ENCODE measurements around the gene CNGA2.

CNGA2 gene

GRCh38 chrX:151734446-151734845, at the start of gene CNGA2:
Gene CNGA2 (plus strand): TSS chrX:151734746. CDS start chrX:151738484, 3,738 bp downstream.
- DNase-seq (ENCODE audit: low read depth), result no peak
- TF ChIP-seq, protein P1, sequence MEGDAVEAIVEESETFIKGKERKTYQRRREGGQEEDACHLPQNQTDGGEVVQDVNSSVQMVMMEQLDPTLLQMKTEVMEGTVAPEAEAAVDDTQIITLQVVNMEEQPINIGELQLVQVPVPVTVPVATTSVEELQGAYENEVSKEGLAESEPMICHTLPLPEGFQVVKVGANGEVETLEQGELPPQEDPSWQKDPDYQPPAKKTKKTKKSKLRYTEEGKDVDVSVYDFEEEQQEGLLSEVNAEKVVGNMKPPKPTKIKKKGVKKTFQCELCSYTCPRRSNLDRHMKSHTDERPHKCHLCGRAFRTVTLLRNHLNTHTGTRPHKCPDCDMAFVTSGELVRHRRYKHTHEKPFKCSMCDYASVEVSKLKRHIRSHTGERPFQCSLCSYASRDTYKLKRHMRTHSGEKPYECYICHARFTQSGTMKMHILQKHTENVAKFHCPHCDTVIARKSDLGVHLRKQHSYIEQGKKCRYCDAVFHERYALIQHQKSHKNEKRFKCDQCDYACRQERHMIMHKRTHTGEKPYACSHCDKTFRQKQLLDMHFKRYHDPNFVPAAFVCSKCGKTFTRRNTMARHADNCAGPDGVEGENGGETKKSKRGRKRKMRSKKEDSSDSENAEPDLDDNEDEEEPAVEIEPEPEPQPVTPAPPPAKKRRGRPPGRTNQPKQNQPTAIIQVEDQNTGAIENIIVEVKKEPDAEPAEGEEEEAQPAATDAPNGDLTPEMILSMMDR (IDR thresholded peaks at IDR 0.05; ENCODE audit: low read length, missing control alignments), result no peak
- H3K4me3 ChIP-seq (replicated peaks; ENCODE audit: low read depth, low read length), result no peak within 1 kb of the TSS

- no peak overlapping the region for H3K4me3 ChIP-seq (replicated peaks; ENCODE audit: low read depth, low read length)
- DNase-seq (ENCODE audit: low read depth), result no peak
- TF ChIP-seq, protein P1 (IDR thresholded peaks at IDR 0.05; ENCODE audit: low read length, missing control alignments), result no peak
These were observed 46.9 kb upstream of the CNGA2 start for GRCh38 chrX:151687635-151688034.

- TF ChIP-seq, protein P1 (IDR thresholded peaks at IDR 0.05; ENCODE audit: low read length, missing control alignments), result no peak
- DNase-seq (ENCODE audit: low read depth), result no peak
- H3K4me3 ChIP-seq (replicated peaks; ENCODE audit: low read depth, low read length), result no peak overlapping the region
These were observed 45.9 kb upstream of the CNGA2 start for GRCh38 chrX:151688695-151689094.

DNA sequence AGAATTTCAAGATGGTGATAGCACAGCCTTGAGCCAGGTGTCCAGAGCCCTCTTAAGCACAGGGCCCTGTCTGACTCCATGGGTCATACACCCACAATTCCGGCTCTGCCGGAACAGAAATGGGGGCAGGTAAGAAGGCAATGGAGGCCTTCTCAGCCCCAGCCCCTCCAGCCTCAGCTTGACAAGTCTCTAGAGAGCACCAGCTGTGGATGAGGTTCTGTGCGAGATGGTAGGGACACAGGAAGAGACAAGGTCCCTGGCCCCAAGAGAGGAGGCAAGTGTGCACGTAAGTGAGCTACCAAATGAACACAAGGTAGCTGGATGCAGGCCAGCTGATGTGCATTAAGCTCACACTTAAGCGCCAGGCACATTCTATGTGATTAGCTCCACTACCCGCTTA, 41.7 kb upstream of the CNGA2 start:
- no peak for DNase-seq (ENCODE audit: low read depth)
- TF ChIP-seq, protein P1 (IDR thresholded peaks at IDR 0.05; ENCODE audit: low read length, missing control alignments), result no peak
- H3K4me3 ChIP-seq (replicated peaks; ENCODE audit: low read depth, low read length), result no peak overlapping the region

- TF ChIP-seq, protein P1 (IDR thresholded peaks at IDR 0.05; ENCODE audit: low read length, missing control alignments), result no peak
- H3K4me3 ChIP-seq (replicated peaks; ENCODE audit: low read depth, low read length), result no peak overlapping the region
- no peak for DNase-seq (ENCODE audit: low read depth)
These were observed 40.4 kb upstream of the CNGA2 start for GRCh38 chrX:151694121-151694520.

- TF ChIP-seq, protein P1 (IDR thresholded peaks at IDR 0.05; ENCODE audit: low read length, missing control alignments), result no peak
- no peak within 1 kb of the TSS for H3K4me3 ChIP-seq (replicated peaks; ENCODE audit: low read depth, low read length)
- no peak for DNase-seq (ENCODE audit: low read depth)
These were observed 39.6 kb upstream of the CNGA2 start, which contains the start of gene PRRG3 for GRCh38 chrX:151694661-151695582. Gene PRRG3 (plus strand): TSS chrX:151695458. CDS start chrX:151698815, 3,357 bp downstream.

All from fibroblast of pulmonary artery (primary cell).